GM23338 (cell line): ENCODE results near the gene FAM83F. TPM values are rescaled to one million over a fixed set of nuclear protein-coding genes. Genes with fewer than 3 reads are reported as not detected.
"Not testable (repeated sequence)": the region's sequence is repeated elsewhere in the genome, so short reads cannot be mapped to it uniquely, and the experiment has no call there.

Source experiments
- ATAC-seq: fragments of 200-7000 bp; cut with Tn5 transposase; 3 replicates; pipeline ENCODE4 v1.9.1; 2020
- DNase-seq: peaks from one replicate; pipeline ENCODE4 v3.0.0-alpha.2; 2015; ENCODE audit warnings: low spot score
- H2AFZ ChIP-seq: fragments of 200-600 bp; sonication (generic); 2 replicates; pipeline ENCODE4 v1.8.0; 2016; ENCODE audit warnings: antibody characterized with exemption, mild to moderate bottlenecking, moderate library complexity
- H3F3A ChIP-seq: fragments of 200-600 bp; sonication (generic); replicated peaks from 2 replicates; pipeline ENCODE4 v1.8.0; 2017; ENCODE audit warnings: antibody characterized with exemption, mixed run types, low read depth
- H3K27ac ChIP-seq: fragments of 200-600 bp; sonication (generic); 2 replicates; pipeline ENCODE4 v1.6.1; 2016; ENCODE audit warnings: low read depth
- H3K27me3 ChIP-seq: fragments of 200-600 bp; sonication (generic); 2 replicates; pipeline ENCODE4 v1.8.0; 2016; ENCODE audit warnings: mild to moderate bottlenecking, mixed run types, moderate library complexity; ENCODE audit not compliant: insufficient read depth
- H3K36me3 ChIP-seq: fragments of 200-600 bp; sonication (generic); 2 replicates; pipeline ENCODE4 v1.8.0; 2016; ENCODE audit warnings: mild to moderate bottlenecking; ENCODE audit not compliant: insufficient read depth
- H3K4me1 ChIP-seq: fragments of 200-600 bp; sonication (generic); 2 replicates; pipeline ENCODE4 v1.8.0; 2016; ENCODE audit warnings: mild to moderate bottlenecking, moderate library complexity; ENCODE audit not compliant: insufficient read depth
- H3K4me2 ChIP-seq: fragments of 200-600 bp; sonication (generic); 2 replicates; pipeline ENCODE4 v1.7.1; 2017; ENCODE audit warnings: mixed run types
- H3K4me3 ChIP-seq: fragments of 200-600 bp; sonication (generic); 2 replicates; pipeline ENCODE4 v1.6.1; 2016; ENCODE audit warnings: mixed run types
- H3K79me2 ChIP-seq: fragments of 200-600 bp; sonication (generic); replicated peaks from 2 replicates; pipeline ENCODE4 v1.8.0; 2017; ENCODE audit warnings: mild to moderate bottlenecking; ENCODE audit not compliant: insufficient read depth
- H3K9me2 ChIP-seq: fragments of 200-600 bp; sonication (generic); 2 replicates; pipeline ENCODE4 v1.8.0; 2017; ENCODE audit not compliant: insufficient read depth
- H4K20me1 ChIP-seq: fragments of 200-600 bp; sonication (generic); replicated peaks from 2 replicates; pipeline ENCODE4 v1.8.0; 2017; ENCODE audit warnings: mild to moderate bottlenecking; ENCODE audit not compliant: insufficient read depth
- H3K27ac Mint-ChIP-seq: 2 replicates; pipeline ENCODE4 v1.8.0; 2020; ENCODE audit warnings: inconsistent platforms, mild to moderate bottlenecking, moderate library complexity, mixed read lengths
- H3K27me3 Mint-ChIP-seq: 3 replicates; pipeline ENCODE4 v1.8.0; 2022; ENCODE audit warnings: low read depth, mild to moderate bottlenecking, moderate library complexity, mixed read lengths, inconsistent platforms; ENCODE audit not compliant: insufficient read depth, poor library complexity
- H3K36me3 Mint-ChIP-seq: 3 replicates; pipeline ENCODE4 v1.8.0; 2021; ENCODE audit warnings: low read depth, mild to moderate bottlenecking, inconsistent platforms, moderate library complexity, mixed read lengths
- H3K4me1 Mint-ChIP-seq: 3 replicates; pipeline ENCODE4 v1.8.0; 2020; ENCODE audit warnings: mild to moderate bottlenecking, inconsistent platforms, mixed read lengths
- H3K4me3 Mint-ChIP-seq: 3 replicates; pipeline ENCODE4 v1.8.0; 2021; ENCODE audit warnings: moderate library complexity, mild to moderate bottlenecking, inconsistent platforms, mixed read lengths
- H3K9me3 Mint-ChIP-seq: 3 replicates; pipeline ENCODE4 v1.8.0; 2020; ENCODE audit warnings: moderate library complexity, mild to moderate bottlenecking, inconsistent platforms, mixed read lengths
- EZH2 ChIP-seq: fragments of 200-600 bp; sonication (generic); IDR thresholded peaks from one replicate; pipeline ENCODE4 v1.8.0; 2017; ENCODE audit warnings: antibody characterized with exemption, mild to moderate bottlenecking, low read depth; ENCODE audit not compliant: unreplicated experiment
- EZH2phosphoT487 ChIP-seq: fragments of 200-600 bp; sonication (generic); IDR thresholded peaks from one replicate; pipeline ENCODE4 v1.8.1; 2018; ENCODE audit warnings: antibody characterized with exemption; ENCODE audit not compliant: unreplicated experiment
- NANOG ChIP-seq: IDR thresholded peaks from 2 replicates; pipeline ENCODE4 v1.6.1; 2016; ENCODE audit warnings: antibody characterized with exemption, borderline replicate concordance
- ZNF331 ChIP-seq: fragments of 250-450 bp; sonication (Bioruptor Pico); IDR thresholded peaks from 2 replicates; pipeline ENCODE4 v1.5.0; 2020; ENCODE audit warnings: low read depth, mild to moderate bottlenecking, moderate library complexity
- polyA plus RNA-seq: library from polyadenylated mRNA; unstranded; fragments of >200 nt; fragmentation: Nextera tagmentation; extraction: Ambion mirVana; gene quantifications from 2 replicates; pipeline ENCODE4 v1.2.1, GENCODE V29; 2016
- total RNA-seq: library from RNA; depleted of rRNA; stranded (reverse); fragments of >200 nt; shearing (Covaris generic); gene quantifications from 2 replicates; pipeline ENCODE4 v1.2.3, GENCODE V29; 2014
- TF ChIP-seq, protein P1 (sequence below): fragments of 250-450 bp; sonication (Bioruptor Pico); IDR thresholded peaks from 2 replicates; pipeline ENCODE4 v1.5.0; 2020; ENCODE audit warnings: mild to moderate bottlenecking, moderate library complexity
- TF ChIP-seq, protein P2 (sequence below): IDR thresholded peaks from 2 replicates; pipeline ENCODE4 v1.6.1; 2016; ENCODE audit warnings: antibody characterized with exemption
- TF ChIP-seq, protein P3 (sequence below): IDR thresholded peaks from one replicate; pipeline ENCODE4 v1.6.1; 2018; ENCODE audit warnings: antibody characterized with exemption; ENCODE audit not compliant: unreplicated experiment

FAM83F gene
- total and polyA plus RNA-seq, 2 experiments from 2014 or later = 3.7 to 15.9 TPM

DNA sequence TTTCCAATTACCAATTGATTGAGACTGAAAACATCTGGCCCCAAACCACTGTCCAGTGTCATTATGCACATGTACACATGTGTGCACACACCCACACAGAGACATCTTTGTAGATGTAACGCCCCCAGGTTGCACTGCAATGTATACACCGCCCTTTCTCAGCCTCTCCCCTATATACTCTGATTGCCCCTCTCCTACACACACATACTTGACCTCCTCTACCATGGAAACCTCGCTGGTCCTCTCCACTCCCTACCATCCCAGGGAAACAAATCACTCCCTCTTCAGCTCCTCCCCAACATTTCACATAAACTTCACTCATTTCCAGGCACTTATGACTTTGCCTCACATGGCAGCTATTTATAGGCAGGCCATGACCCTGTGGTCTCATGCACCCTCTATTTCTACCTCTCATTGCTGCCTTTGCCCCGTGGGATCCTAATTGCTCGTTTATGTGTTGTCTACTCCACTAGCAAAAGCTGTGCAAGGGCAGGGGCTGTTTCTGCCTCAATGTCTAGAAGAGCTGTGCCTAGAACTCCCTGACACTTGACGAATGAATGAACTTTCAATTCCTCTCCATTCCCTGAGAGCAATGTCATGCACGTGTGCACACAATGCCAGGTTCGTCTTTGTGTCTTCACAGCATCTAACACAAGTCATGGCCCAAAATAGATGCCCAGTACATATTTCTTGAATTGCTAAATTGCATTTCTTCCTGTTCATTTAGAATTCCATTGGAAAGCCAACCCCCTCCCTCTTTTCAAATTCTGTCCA lies 44.6 kb upstream of the FAM83F start:
- no peaks in the 10 kb centered on the region for H3K79me2 ChIP-seq
- H3K36me3 ChIP-seq = no peaks in the 10 kb centered on the region
- no peaks in the 10 kb centered on the region; the same call in 2 of the 3 replicates for H3K36me3 Mint-ChIP-seq
- no peak overlapping the region for H3K4me3 Mint-ChIP-seq
- peaks cover 4% of the 10 kb centered on the region; the same call in 1 of the 2 replicates for H3K9me2 ChIP-seq
- ATAC-seq = no peak
- no peaks in the 10 kb centered on the region for H3K27me3 ChIP-seq
- no peak for DNase-seq
- no peak overlapping the region for H3K4me2 ChIP-seq
- no peak overlapping the region for H2AFZ ChIP-seq
- H3K4me1 ChIP-seq = peaks cover 19% of the 10 kb centered on the region
- H3K27me3 Mint-ChIP-seq = peaks cover 7% of the 10 kb centered on the region
- H3K27ac ChIP-seq = no peak overlapping the region
- peaks cover 32% of the 10 kb centered on the region for H3K4me1 Mint-ChIP-seq
- H3K27ac Mint-ChIP-seq = no peak overlapping the region
- no peaks in the 10 kb centered on the region for H4K20me1 ChIP-seq
- H3F3A ChIP-seq = no peaks in the 10 kb centered on the region
- H3K9me3 Mint-ChIP-seq = no peaks in the 10 kb centered on the region; the same call in 2 of the 3 replicates
- TF ChIP-seq, protein P1, sequence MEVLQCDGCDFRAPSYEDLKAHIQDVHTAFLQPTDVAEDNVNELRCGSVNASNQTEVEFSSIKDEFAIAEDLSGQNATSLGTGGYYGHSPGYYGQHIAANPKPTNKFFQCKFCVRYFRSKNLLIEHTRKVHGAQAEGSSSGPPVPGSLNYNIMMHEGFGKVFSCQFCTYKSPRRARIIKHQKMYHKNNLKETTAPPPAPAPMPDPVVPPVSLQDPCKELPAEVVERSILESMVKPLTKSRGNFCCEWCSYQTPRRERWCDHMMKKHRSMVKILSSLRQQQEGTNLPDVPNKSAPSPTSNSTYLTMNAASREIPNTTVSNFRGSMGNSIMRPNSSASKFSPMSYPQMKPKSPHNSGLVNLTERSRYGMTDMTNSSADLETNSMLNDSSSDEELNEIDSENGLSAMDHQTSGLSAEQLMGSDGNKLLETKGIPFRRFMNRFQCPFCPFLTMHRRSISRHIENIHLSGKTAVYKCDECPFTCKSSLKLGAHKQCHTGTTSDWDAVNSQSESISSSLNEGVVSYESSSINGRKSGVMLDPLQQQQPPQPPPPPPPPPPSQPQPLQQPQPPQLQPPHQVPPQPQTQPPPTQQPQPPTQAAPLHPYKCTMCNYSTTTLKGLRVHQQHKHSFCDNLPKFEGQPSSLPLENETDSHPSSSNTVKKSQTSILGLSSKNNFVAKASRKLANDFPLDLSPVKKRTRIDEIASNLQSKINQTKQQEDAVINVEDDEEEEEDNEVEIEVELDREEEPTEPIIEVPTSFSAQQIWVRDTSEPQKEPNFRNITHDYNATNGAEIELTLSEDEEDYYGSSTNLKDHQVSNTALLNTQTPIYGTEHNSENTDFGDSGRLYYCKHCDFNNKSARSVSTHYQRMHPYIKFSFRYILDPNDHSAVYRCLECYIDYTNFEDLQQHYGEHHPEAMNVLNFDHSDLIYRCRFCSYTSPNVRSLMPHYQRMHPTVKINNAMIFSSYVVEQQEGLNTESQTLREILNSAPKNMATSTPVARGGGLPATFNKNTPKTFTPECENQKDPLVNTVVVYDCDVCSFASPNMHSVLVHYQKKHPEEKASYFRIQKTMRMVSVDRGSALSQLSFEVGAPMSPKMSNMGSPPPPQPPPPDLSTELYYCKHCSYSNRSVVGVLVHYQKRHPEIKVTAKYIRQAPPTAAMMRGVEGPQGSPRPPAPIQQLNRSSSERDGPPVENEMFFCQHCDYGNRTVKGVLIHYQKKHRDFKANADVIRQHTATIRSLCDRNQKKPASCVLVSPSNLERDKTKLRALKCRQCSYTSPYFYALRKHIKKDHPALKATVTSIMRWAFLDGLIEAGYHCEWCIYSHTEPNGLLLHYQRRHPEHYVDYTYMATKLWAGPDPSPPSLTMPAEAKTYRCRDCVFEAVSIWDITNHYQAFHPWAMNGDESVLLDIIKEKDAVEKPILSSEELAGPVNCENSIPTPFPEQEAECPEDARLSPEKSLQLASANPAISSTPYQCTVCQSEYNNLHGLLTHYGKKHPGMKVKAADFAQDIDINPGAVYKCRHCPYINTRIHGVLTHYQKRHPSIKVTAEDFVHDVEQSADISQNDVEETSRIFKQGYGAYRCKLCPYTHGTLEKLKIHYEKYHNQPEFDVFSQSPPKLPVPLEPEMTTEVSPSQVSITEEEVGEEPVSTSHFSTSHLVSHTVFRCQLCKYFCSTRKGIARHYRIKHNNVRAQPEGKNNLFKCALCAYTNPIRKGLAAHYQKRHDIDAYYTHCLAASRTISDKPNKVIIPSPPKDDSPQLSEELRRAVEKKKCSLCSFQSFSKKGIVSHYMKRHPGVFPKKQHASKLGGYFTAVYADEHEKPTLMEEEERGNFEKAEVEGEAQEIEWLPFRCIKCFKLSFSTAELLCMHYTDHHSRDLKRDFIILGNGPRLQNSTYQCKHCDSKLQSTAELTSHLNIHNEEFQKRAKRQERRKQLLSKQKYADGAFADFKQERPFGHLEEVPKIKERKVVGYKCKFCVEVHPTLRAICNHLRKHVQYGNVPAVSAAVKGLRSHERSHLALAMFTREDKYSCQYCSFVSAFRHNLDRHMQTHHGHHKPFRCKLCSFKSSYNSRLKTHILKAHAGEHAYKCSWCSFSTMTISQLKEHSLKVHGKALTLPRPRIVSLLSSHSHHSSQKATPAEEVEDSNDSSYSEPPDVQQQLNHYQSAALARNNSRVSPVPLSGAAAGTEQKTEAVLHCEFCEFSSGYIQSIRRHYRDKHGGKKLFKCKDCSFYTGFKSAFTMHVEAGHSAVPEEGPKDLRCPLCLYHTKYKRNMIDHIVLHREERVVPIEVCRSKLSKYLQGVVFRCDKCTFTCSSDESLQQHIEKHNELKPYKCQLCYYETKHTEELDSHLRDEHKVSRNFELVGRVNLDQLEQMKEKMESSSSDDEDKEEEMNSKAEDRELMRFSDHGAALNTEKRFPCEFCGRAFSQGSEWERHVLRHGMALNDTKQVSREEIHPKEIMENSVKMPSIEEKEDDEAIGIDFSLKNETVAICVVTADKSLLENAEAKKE (CRISPR knock-in tag) = no peak
- TF ChIP-seq, protein P2, sequence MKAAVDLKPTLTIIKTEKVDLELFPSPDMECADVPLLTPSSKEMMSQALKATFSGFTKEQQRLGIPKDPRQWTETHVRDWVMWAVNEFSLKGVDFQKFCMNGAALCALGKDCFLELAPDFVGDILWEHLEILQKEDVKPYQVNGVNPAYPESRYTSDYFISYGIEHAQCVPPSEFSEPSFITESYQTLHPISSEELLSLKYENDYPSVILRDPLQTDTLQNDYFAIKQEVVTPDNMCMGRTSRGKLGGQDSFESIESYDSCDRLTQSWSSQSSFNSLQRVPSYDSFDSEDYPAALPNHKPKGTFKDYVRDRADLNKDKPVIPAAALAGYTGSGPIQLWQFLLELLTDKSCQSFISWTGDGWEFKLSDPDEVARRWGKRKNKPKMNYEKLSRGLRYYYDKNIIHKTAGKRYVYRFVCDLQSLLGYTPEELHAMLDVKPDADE = no peak
- TF ChIP-seq NANOG (no peak), EZH2 (no peak), EZH2phosphoT487 (no peak), ZNF331 (no peak)
- TF ChIP-seq, protein P3, sequence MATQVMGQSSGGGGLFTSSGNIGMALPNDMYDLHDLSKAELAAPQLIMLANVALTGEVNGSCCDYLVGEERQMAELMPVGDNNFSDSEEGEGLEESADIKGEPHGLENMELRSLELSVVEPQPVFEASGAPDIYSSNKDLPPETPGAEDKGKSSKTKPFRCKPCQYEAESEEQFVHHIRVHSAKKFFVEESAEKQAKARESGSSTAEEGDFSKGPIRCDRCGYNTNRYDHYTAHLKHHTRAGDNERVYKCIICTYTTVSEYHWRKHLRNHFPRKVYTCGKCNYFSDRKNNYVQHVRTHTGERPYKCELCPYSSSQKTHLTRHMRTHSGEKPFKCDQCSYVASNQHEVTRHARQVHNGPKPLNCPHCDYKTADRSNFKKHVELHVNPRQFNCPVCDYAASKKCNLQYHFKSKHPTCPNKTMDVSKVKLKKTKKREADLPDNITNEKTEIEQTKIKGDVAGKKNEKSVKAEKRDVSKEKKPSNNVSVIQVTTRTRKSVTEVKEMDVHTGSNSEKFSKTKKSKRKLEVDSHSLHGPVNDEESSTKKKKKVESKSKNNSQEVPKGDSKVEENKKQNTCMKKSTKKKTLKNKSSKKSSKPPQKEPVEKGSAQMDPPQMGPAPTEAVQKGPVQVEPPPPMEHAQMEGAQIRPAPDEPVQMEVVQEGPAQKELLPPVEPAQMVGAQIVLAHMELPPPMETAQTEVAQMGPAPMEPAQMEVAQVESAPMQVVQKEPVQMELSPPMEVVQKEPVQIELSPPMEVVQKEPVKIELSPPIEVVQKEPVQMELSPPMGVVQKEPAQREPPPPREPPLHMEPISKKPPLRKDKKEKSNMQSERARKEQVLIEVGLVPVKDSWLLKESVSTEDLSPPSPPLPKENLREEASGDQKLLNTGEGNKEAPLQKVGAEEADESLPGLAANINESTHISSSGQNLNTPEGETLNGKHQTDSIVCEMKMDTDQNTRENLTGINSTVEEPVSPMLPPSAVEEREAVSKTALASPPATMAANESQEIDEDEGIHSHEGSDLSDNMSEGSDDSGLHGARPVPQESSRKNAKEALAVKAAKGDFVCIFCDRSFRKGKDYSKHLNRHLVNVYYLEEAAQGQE = no peak
- no peak overlapping the region for H3K4me3 ChIP-seq

DNA sequence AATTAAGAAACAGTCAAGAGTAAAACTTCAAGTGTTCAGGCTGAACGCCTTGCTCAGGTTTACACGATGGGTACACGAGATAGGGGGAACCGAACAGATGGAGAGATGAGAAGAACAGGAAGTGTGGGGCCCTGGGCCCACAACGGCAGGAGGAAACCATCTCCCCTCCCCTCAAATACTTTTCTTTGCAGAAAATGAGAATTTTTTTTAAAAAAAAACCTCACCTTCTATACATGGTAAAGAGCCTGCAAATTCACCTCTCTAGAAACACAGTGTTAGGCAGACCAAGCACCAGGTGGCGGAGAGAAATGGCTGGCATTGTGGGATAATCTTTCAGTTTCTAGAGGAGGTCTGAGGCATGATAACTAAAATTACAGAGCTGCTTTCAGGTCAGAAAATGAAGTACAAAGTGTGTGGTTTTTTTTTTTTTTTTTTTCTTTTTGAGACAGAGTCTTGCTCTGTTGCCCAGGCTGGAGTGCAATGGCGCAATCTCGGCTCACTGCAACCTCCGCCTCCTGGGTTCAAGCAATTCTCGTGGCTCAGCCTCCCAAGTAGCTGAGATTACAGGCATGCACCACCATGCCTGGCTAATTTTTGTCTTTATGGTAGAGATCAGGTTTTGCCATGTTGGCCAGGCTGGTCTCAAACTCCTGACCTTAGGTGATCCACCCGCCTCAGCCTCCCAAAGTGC lies 43.0 kb upstream of the FAM83F start:
- not testable (repeated sequence) for H3F3A ChIP-seq, H3K9me3 Mint-ChIP-seq, H3K27ac Mint-ChIP-seq, DNase-seq, H3K79me2 ChIP-seq, H3K4me3 ChIP-seq, H3K9me2 ChIP-seq, H4K20me1 ChIP-seq, H3K36me3 ChIP-seq, ATAC-seq, H3K27ac ChIP-seq, H3K4me1 ChIP-seq, H2AFZ ChIP-seq, H3K27me3 ChIP-seq, H3K36me3 Mint-ChIP-seq, H3K4me2 ChIP-seq, H3K27me3 Mint-ChIP-seq, H3K4me3 Mint-ChIP-seq
- peaks cover 23% of the 10 kb centered on the region for H3K4me1 Mint-ChIP-seq
